ENCODE measurements around the gene HTT.

GRCh38 chr4:3040452-3041191, 33.9 kb upstream of the HTT start:
- TF ChIP-seq REST (IDR thresholded peaks at IDR 0.05; ENCODE audit: low read depth, low read length) (no peak), NFXL1 (IDR thresholded peaks at IDR 0.05; ENCODE audit: borderline replicate concordance) (no peak), ZSCAN29 (IDR thresholded peaks at IDR 0.05) (no peak), TARDBP (IDR thresholded peaks at IDR 0.05; ENCODE audit: borderline replicate concordance) (no peak), EZH2 (IDR thresholded peaks at IDR 0.05; ENCODE audit: borderline replicate concordance, control insufficient read depth, low read depth, low read length) (no peak), POLR2AphosphoS5 (IDR thresholded peaks at IDR 0.05; ENCODE audit: low read length) (no peak), ZNF592 (IDR thresholded peaks at IDR 0.05) (no peak), JUNB (IDR thresholded peaks at IDR 0.05) (no peak), BMI1 (IDR thresholded peaks at IDR 0.05; ENCODE audit: borderline replicate concordance) (no peak), NBN (IDR thresholded peaks at IDR 0.05) (peak; percentile 25; the same call in 1 of the 2 replicates), MYC (IDR thresholded peaks at IDR 0.05; ENCODE audit: insufficient read depth, insufficient read length, insufficient replicate concordance, low read length, severe bottlenecking) (no peak), ZNF207 (IDR thresholded peaks at IDR 0.05; ENCODE audit: borderline replicate concordance) (no peak)
- TF ChIP-seq, protein P1, sequence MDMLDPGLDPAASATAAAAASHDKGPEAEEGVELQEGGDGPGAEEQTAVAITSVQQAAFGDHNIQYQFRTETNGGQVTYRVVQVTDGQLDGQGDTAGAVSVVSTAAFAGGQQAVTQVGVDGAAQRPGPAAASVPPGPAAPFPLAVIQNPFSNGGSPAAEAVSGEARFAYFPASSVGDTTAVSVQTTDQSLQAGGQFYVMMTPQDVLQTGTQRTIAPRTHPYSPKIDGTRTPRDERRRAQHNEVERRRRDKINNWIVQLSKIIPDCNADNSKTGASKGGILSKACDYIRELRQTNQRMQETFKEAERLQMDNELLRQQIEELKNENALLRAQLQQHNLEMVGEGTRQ (IDR thresholded peaks at IDR 0.05; ENCODE audit: borderline replicate concordance, low read depth, low read length) = no peak

All from GM12878 (cell line).